ENCODE results near the gene CLMP. TPM values are rescaled to one million over a fixed set of nuclear protein-coding genes. Genes with fewer than 3 reads are reported as not detected.

CLMP gene
- total and polyA plus RNA-seq, 9 of the 15 experiments (the other 6 are each of a cell fraction or from before 2014, with no cell fraction given), result 0.02 to 0.15 (median 0.03) TPM; not detected in 6

- TF ChIP-seq MGA (IDR thresholded peaks at IDR 0.05) (peak; percentile 23; the same call in 1 of the 2 replicates), USF2 (CRISPR knock-in tag; IDR thresholded peaks at IDR 0.05) (peak; percentile 83), TFE3 (CRISPR knock-in tag; IDR thresholded peaks at IDR 0.05) (peak; percentile 13; the same call in 1 of the 2 replicates), NR2C2 (CRISPR knock-in tag; IDR thresholded peaks at IDR 0.05) (no peak), NR2C2 (tag; IDR thresholded peaks at IDR 0.05) (peak; percentile 71), GATAD2A (IDR thresholded peaks at IDR 0.05) (no peak), RAD51 (IDR thresholded peaks at IDR 0.05; ENCODE audit: borderline replicate concordance, low read depth) (peak; percentile 63), MED1 (CRISPR knock-in tag; IDR thresholded peaks at IDR 0.05; ENCODE audit: borderline replicate concordance) (no peak), SP1 (CRISPR knock-in tag; IDR thresholded peaks at IDR 0.05) (no peak), ILK (tag; IDR thresholded peaks at IDR 0.05; ENCODE audit: borderline replicate concordance, low read depth) (no peak), L3MBTL2 (IDR thresholded peaks at IDR 0.05) (peak; percentile 43), ZC3H11A (IDR thresholded peaks at IDR 0.05; ENCODE audit: low read depth, low read length) (no peak)
These were observed 108.7 kb downstream of the CLMP start (continued) for GRCh38 chr11:123086305-123086704.

Measured in K562 (cell line).